Dedifferentiated amniotic fluid mesenchymal stem cell (primary cell): Measurements from ENCODE around the gene ZNF391.
"Not testable (repeated sequence)": the region's sequence is repeated elsewhere in the genome, so short reads cannot be mapped to it uniquely, and the experiment has no call there.

Source experiments
- DNase-seq: peaks from one replicate; pipeline ENCODE4 v3.0.0-alpha.2; 2016; ENCODE audit errors: extremely low spot score

ZNF391 gene

GRCh38 chr6:27388293-27389197 is at the start of gene ZNF391:
TSS of gene ZNF391 (plus strand) at chr6:27388759. CDS start at chr6:27400371, 11,612 bp downstream.
- DNase-seq, result peak; percentile 84

GRCh38 chr6:27352850-27353249 is 35.7 kb upstream of the ZNF391 start:
- DNase-seq, result no peak

GRCh38 chr6:27358786-27359185 is 29.8 kb upstream of the ZNF391 start:
- no peak for DNase-seq

GRCh38 chr6:27359231-27359630 is 29.3 kb upstream of the ZNF391 start:
- no peak for DNase-seq

GRCh38 chr6:27368202-27368601 is 20.4 kb upstream of the ZNF391 start:
- no peak for DNase-seq

- no peak for DNase-seq
Observed at GRCh38 chr6:27370391-27370790, 18.2 kb upstream of the ZNF391 start.

- DNase-seq, result peak; percentile 34
Observed at GRCh38 chr6:27374824-27375612, 13.5 kb upstream of the ZNF391 start.

- no peak for DNase-seq
Observed at GRCh38 chr6:27375613-27376079, 12.9 kb upstream of the ZNF391 start.

- not testable (repeated sequence) for DNase-seq
Observed at GRCh38 chr6:27378406-27378805, 10.2 kb upstream of the ZNF391 start.

- DNase-seq, result not testable (repeated sequence)
Observed at GRCh38 chr6:27381001-27381400, 7.6 kb upstream of the ZNF391 start.

GRCh38 chr6:27383011-27383410 is 5.5 kb upstream of the ZNF391 start:
- no peak for DNase-seq

- DNase-seq, result no peak
Observed at GRCh38 chr6:27383481-27383880, 5.1 kb upstream of the ZNF391 start.

GRCh38 chr6:27392623-27393022 is 4.1 kb downstream of the ZNF391 start:
- no peak for DNase-seq

GRCh38 chr6:27394073-27394472 is 5.5 kb downstream of the ZNF391 start:
- no peak for DNase-seq

- no peak for DNase-seq
Observed at GRCh38 chr6:27400877-27401642, 12.5 kb downstream of the ZNF391 start.

- no peak for DNase-seq
Observed at GRCh38 chr6:27406085-27406484, 17.5 kb downstream of the ZNF391 start.

- no peak for DNase-seq
Observed at GRCh38 chr6:27407153-27407814, 18.7 kb downstream of the ZNF391 start.

- no peak for DNase-seq
Observed at GRCh38 chr6:27414300-27414699, 25.7 kb downstream of the ZNF391 start.

- no peak for DNase-seq
Observed at GRCh38 chr6:27414996-27415395, 26.4 kb downstream of the ZNF391 start.

GRCh38 chr6:27415898-27416297 is 27.3 kb downstream of the ZNF391 start:
- DNase-seq, result no peak

- DNase-seq, result no peak
Observed at GRCh38 chr6:27419363-27419762, 30.8 kb downstream of the ZNF391 start.
